ENCODE measurements around the gene GDPGP1. TPM values are rescaled to one million over a fixed set of nuclear protein-coding genes. Genes with fewer than 3 reads are reported as not detected.

GDPGP1 gene
- total RNA-seq, 1 experiment from 2014 or later, result 15.4 TPM

DNA sequence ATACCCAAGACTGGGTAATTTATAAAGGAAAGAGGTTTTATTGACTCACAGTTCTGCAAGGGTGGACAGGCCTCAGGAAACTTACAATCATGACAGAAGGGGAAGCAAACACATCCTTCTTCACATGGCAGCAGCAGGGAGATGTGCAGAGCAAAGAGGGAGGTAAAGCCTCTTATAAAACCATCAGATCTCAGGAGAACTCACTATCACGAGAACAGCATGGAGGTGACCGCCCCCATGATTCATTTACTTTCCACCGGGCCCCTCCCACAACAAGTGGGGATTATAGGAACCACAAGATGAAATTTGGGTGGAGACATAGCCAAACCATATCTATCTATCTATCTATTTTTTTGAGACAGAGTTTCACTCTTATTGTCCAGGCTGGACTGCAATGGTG lies 5.4 kb downstream of the GDPGP1 start:
- TF ChIP-seq ZNF274 (IDR thresholded peaks at IDR 0.05; ENCODE audit: low read depth, low read length) (no peak), JUND (IDR thresholded peaks at IDR 0.05) (no peak), YY1 (IDR thresholded peaks at IDR 0.05; ENCODE audit: extremely low read depth, insufficient replicate concordance, low read depth, low read length) (no peak), SIN3A (IDR thresholded peaks at IDR 0.05; ENCODE audit: low read depth) (no peak), TCF7L2 (IDR thresholded peaks at IDR 0.05; ENCODE audit: borderline replicate concordance, extremely low read depth, insufficient read depth, insufficient read length) (no peak), RAD21 (IDR thresholded peaks at IDR 0.05; ENCODE audit: low read depth) (no peak), ELF1 (IDR thresholded peaks at IDR 0.05; ENCODE audit: borderline replicate concordance, low read depth) (no peak), ZFX (IDR thresholded peaks at IDR 0.05) (no peak), SRF (IDR thresholded peaks at IDR 0.05; ENCODE audit: low read depth) (no peak), POLR2AphosphoS5 (IDR thresholded peaks at IDR 0.05; ENCODE audit: low read depth, low read length) (no peak), POLR2A (IDR thresholded peaks at IDR 0.05; ENCODE audit: borderline replicate concordance, extremely low read depth, insufficient read depth, insufficient read length) (no peak), SP1 (IDR thresholded peaks at IDR 0.05; ENCODE audit: low read depth) (no peak), ZBTB33 (IDR thresholded peaks at IDR 0.05; ENCODE audit: extremely low read depth, insufficient replicate concordance, low read length) (no peak), EZH2 (IDR thresholded peaks at IDR 0.05) (no peak), FOSL1 (IDR thresholded peaks at IDR 0.05; ENCODE audit: low read depth) (no peak), REST (IDR thresholded peaks at IDR 0.05; ENCODE audit: low read depth) (no peak), CBX3 (IDR thresholded peaks at IDR 0.05; ENCODE audit: low read depth) (no peak), MAX (IDR thresholded peaks at IDR 0.05) (no peak), CTCF (IDR thresholded peaks at IDR 0.05 in 2 of 3, conservative IDR thresholded peaks at IDR 0.05 in 1 of 3; ENCODE audit: borderline replicate concordance in 1 of 3, insufficient read depth in 1 of 3, low read depth in 2 of 3, low read length in 2 of 3) (no peak)
- TF ChIP-seq, protein P1, sequence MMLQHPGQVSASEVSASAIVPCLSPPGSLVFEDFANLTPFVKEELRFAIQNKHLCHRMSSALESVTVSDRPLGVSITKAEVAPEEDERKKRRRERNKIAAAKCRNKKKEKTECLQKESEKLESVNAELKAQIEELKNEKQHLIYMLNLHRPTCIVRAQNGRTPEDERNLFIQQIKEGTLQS (IDR thresholded peaks at IDR 0.05), result no peak
- DNase-seq (ENCODE audit: low read depth, low spot score), result no peak
- Histone ChIP-seq H3K27ac (ENCODE audit: low read depth, low read length) (no peak overlapping the region), H3K9me2 (ENCODE audit: insufficient read depth) (no peaks in the 10 kb centered on the region), H2AFZ (ENCODE audit: low read depth, low read length, poor library complexity, severe bottlenecking) (no peak overlapping the region), H4K20me1 (ENCODE audit: insufficient read depth) (no peaks in the 10 kb centered on the region), H3K79me2 (ENCODE audit: insufficient read depth, low read length) (0 out of 2 replicates have a peak, but pooled peaks cover 1% of the 10 kb centered on the region), H3K4me1 (ENCODE audit: control insufficient read depth in 1 of 2, insufficient read depth in 2 of 2, low read length in 2 of 2) (peaks cover 4 to 32% of the 10 kb centered on the region in 2 experiments; a peak in 3 of 4 replicates), H3K4me2 (ENCODE audit: low read length) (no peak overlapping the region), H3K36me3 (ENCODE audit: control insufficient read depth in 1 of 2, insufficient read depth in 2 of 2, low read length in 2 of 2) (peaks cover 7 to 8% of the 10 kb centered on the region in 2 experiments; a peak in 2 of 4 replicates), H3K9ac (ENCODE audit: low read length) (no peak overlapping the region), H3K9me3 (ENCODE audit: control insufficient read depth in 1 of 2, insufficient read depth in 1 of 2, low read depth in 1 of 2, low read length in 2 of 2) (no peaks in the 10 kb centered on the region), H3K4me3 (replicated peaks in 1 of 2; ENCODE audit: low read depth in 1 of 2, low read length in 2 of 2) (no peak overlapping the region), H3K27me3 (ENCODE audit: insufficient read depth, low read length) (no peaks in the 10 kb centered on the region)
- no TSS peak for BruUV-seq (replicated peaks)
- no peak for ATAC-seq
- ChIA-PET RAD21 (ENCODE audit: low non-redundant PET in 1 of 2, low total read pairs in 2 of 2, uncharacterized antibody in 2 of 2, unreplicated experiment in 2 of 2) (no interaction called here), CTCF (no interaction called here), POLR2A (interaction anchor here (1.3 kb wide), 1 partner anchor 10 kb away, joined by 3 read pairs; the partner anchor contains the start of gene TTLL13)
- intact Hi-C loops (cut with micrococcal nuclease), result no loop called here

Data from HCT116 (cell line).